GM21390 (cell line): ENCODE measurements around the gene NPEPL1.
A peak's percentile ranks its signal among the peaks of the same experiment; 100 is the strongest.
"Not testable (repeated sequence)": the region's sequence is repeated elsewhere in the genome, so short reads cannot be mapped to it uniquely, and the experiment has no call there.

Experiments used
- ATAC-seq: cut with Tn5 transposase; IDR thresholded peaks from one replicate; pipeline ENCODE4 v1.9.1; 2021; ENCODE audit not compliant: unreplicated experiment

NPEPL1 gene

GRCh38 chr20:58692579-58693225 is at the start of gene NPEPL1:
NPEPL1 (plus strand) TSS chr20:58692800; CDS start chr20:58692901, 101 bp downstream.
- ATAC-seq, result peak; percentile 88

- ATAC-seq, result not testable (repeated sequence)
These were observed 49.7 kb upstream of the NPEPL1 start for GRCh38 chr20:58642896-58643295.

GRCh38 chr20:58645412-58645968 is 47.1 kb upstream of the NPEPL1 start:
- no peak for ATAC-seq

GRCh38 chr20:58646257-58646656 is 46.3 kb upstream of the NPEPL1 start:
- no peak for ATAC-seq

GRCh38 chr20:58646703-58647102 is 45.9 kb upstream of the NPEPL1 start:
- ATAC-seq, result no peak

GRCh38 chr20:58647162-58647795 is 45.3 kb upstream of the NPEPL1 start:
- no peak for ATAC-seq

- ATAC-seq, result no peak
These were observed 44.7 kb upstream of the NPEPL1 start for GRCh38 chr20:58647796-58648501.

- not testable (repeated sequence) for ATAC-seq
These were observed 44.1 kb upstream of the NPEPL1 start for GRCh38 chr20:58648502-58648825.

- ATAC-seq, result no peak
These were observed 43.1 kb upstream of the NPEPL1 start for GRCh38 chr20:58649288-58650180.

GRCh38 chr20:58650181-58650775 is 42.3 kb upstream of the NPEPL1 start:
- no peak for ATAC-seq

GRCh38 chr20:58650776-58651558 is 41.6 kb upstream of the NPEPL1 start, which contains the start of gene STX16:
STX16 (plus strand) TSS chr20:58651283; CDS start chr20:58652007, 724 bp downstream.
- peak; percentile 65 for ATAC-seq

GRCh38 chr20:58651559-58651945 is 41.0 kb upstream of the NPEPL1 start:
- ATAC-seq, result no peak

- peak; percentile 45 for ATAC-seq
These were observed 40.5 kb upstream of the NPEPL1 start for GRCh38 chr20:58651946-58652605.

GRCh38 chr20:58652606-58653294 is 39.9 kb upstream of the NPEPL1 start:
- peak; percentile 5 for ATAC-seq

- ATAC-seq, result no peak
These were observed 38.3 kb upstream of the NPEPL1 start for GRCh38 chr20:58654337-58654736.

GRCh38 chr20:58655328-58656107 is 37.1 kb upstream of the NPEPL1 start:
- ATAC-seq, result no peak

GRCh38 chr20:58656831-58657230 is 35.8 kb upstream of the NPEPL1 start:
- ATAC-seq, result no peak

GRCh38 chr20:58657262-58657661 is 35.3 kb upstream of the NPEPL1 start:
- ATAC-seq, result no peak
